GM12891 (cell line): ENCODE measurements around the gene KCNAB1.

Experiments
- PAX5 ChIP-seq: IDR thresholded peaks from 2 replicates; pipeline ENCODE4 v1.6.1; 2011; ENCODE audit warnings: low read length, moderate library complexity, mild to moderate bottlenecking; ENCODE audit not compliant: insufficient read depth, severe bottlenecking
- POLR2A ChIP-seq: IDR thresholded peaks from 2 replicates; pipeline ENCODE4 v1.6.1; 2011; ENCODE audit warnings: low read depth, low read length, control low read depth
- POU2F2 ChIP-seq: IDR thresholded peaks from 2 replicates; pipeline ENCODE4 v1.6.1; 2011; ENCODE audit warnings: low read depth, mild to moderate bottlenecking, control low read depth, low read length, moderate library complexity
- SPI1 ChIP-seq: IDR thresholded peaks from 2 replicates; pipeline ENCODE4 v1.6.1; 2011; ENCODE audit warnings: low read depth, low read length, control low read depth

- no peak for TF ChIP-seq POLR2A
- no peak for TF ChIP-seq SPI1
- no peak for TF ChIP-seq PAX5
- no peak for TF ChIP-seq POU2F2
Measured at GRCh38 chr3:156478891-156479290, 358.5 kb downstream of the KCNAB1 start.
